Calu3 (cell line): ENCODE measurements around the gene RTTN. TPM values are rescaled to one million over a fixed set of nuclear protein-coding genes. Genes with fewer than 3 reads are reported as not detected.
"Not testable (repeated sequence)": the region's sequence is repeated elsewhere in the genome, so short reads cannot be mapped to it uniquely, and the experiment has no call there.

Source experiments
- BruUV-seq: library from RNA; stranded (reverse); fragments of 400-500 nt; replicated peaks from 2 replicates; lab custom pipeline; 2021; lab: Mats Ljungman, UMichigan
- CTCF ChIA-PET: fragments of 300-600 bp; sonication (Branson Sonifier 250); formaldehyde crosslinking; loops from one replicate; lab custom pipeline; 2022; ENCODE audit warnings: antibody characterized with exemption; lab: Charles Lee
- DNase-seq: peaks from one replicate; pipeline ENCODE4 v3.0.0; 2022
- H3K27ac Mint-ChIP-seq: one replicate; pipeline ENCODE4 v1.8.0; 2022; ENCODE audit warnings: mixed read lengths; ENCODE audit not compliant: unreplicated experiment
- H3K27me3 Mint-ChIP-seq: one replicate; pipeline ENCODE4 v1.8.0; 2022; ENCODE audit warnings: mixed read lengths; ENCODE audit not compliant: unreplicated experiment
- H3K36me3 Mint-ChIP-seq: one replicate; pipeline ENCODE4 v1.8.0; 2022; ENCODE audit warnings: mild to moderate bottlenecking, moderate library complexity, mixed read lengths; ENCODE audit not compliant: insufficient read depth, unreplicated experiment
- H3K4me1 Mint-ChIP-seq: one replicate; pipeline ENCODE4 v1.8.0; 2022; ENCODE audit warnings: mild to moderate bottlenecking, low read depth, mixed read lengths; ENCODE audit not compliant: unreplicated experiment
- H3K4me3 Mint-ChIP-seq: one replicate; pipeline ENCODE4 v1.8.0; 2022; ENCODE audit warnings: mild to moderate bottlenecking, low read depth, moderate library complexity, mixed read lengths; ENCODE audit not compliant: unreplicated experiment
- H3K9me3 Mint-ChIP-seq: one replicate; pipeline ENCODE4 v1.8.0; 2022; ENCODE audit warnings: low read depth, mixed read lengths; ENCODE audit not compliant: unreplicated experiment
- intact Hi-C: fragments of 100-400 bp; cut with micrococcal nuclease; formaldehyde crosslinking; loops from one replicate; pipeline ENCODE4 v1.10.0; 2022; ENCODE audit not compliant: unreplicated experiment
- total RNA-seq: library from RNA; stranded (reverse); gene quantifications from 2 replicates; pipeline ENCODE4 v1.2.3, GENCODE V29; 2022
- TF ChIP-seq, protein P1 (sequence below): fragments of 200-600 bp; IDR thresholded peaks from one replicate; pipeline ENCODE4 v1.8.0; 2022; ENCODE audit warnings: antibody characterized with exemption; ENCODE audit not compliant: unreplicated experiment

Gene RTTN
- total RNA-seq, 1 experiment from 2014 or later = 22.7 TPM

- H3K4me3 Mint-ChIP-seq = no peak overlapping the region
- no peaks in the 10 kb centered on the region for H3K27me3 Mint-ChIP-seq
- BruUV-seq = no TSS peak
- CTCF ChIA-PET = no interaction called here
- H3K9me3 Mint-ChIP-seq = peaks cover 5% of the 10 kb centered on the region
- no peak overlapping the region for H3K27ac Mint-ChIP-seq
- intact Hi-C loops = no loop called here
- TF ChIP-seq, protein P1, sequence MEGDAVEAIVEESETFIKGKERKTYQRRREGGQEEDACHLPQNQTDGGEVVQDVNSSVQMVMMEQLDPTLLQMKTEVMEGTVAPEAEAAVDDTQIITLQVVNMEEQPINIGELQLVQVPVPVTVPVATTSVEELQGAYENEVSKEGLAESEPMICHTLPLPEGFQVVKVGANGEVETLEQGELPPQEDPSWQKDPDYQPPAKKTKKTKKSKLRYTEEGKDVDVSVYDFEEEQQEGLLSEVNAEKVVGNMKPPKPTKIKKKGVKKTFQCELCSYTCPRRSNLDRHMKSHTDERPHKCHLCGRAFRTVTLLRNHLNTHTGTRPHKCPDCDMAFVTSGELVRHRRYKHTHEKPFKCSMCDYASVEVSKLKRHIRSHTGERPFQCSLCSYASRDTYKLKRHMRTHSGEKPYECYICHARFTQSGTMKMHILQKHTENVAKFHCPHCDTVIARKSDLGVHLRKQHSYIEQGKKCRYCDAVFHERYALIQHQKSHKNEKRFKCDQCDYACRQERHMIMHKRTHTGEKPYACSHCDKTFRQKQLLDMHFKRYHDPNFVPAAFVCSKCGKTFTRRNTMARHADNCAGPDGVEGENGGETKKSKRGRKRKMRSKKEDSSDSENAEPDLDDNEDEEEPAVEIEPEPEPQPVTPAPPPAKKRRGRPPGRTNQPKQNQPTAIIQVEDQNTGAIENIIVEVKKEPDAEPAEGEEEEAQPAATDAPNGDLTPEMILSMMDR = no peak
- H3K4me1 Mint-ChIP-seq = no peaks in the 10 kb centered on the region
- H3K36me3 Mint-ChIP-seq = no peaks in the 10 kb centered on the region
- DNase-seq = no peak
These were observed 92.0 kb downstream of the RTTN start for GRCh38 chr18:70113511-70113910.

GRCh38 chr18:70110678-70111077 is 94.8 kb downstream of the RTTN start:
- TF ChIP-seq, protein P1 = no peak
- DNase-seq = no peak
- CTCF ChIA-PET = no interaction called here
- no peaks in the 10 kb centered on the region for H3K27me3 Mint-ChIP-seq
- H3K4me3 Mint-ChIP-seq = no peak overlapping the region
- no peak overlapping the region for H3K27ac Mint-ChIP-seq
- intact Hi-C loops = no loop called here
- no TSS peak for BruUV-seq
- no peaks in the 10 kb centered on the region for H3K9me3 Mint-ChIP-seq
- no peaks in the 10 kb centered on the region for H3K36me3 Mint-ChIP-seq
- H3K4me1 Mint-ChIP-seq = no peaks in the 10 kb centered on the region

DNA sequence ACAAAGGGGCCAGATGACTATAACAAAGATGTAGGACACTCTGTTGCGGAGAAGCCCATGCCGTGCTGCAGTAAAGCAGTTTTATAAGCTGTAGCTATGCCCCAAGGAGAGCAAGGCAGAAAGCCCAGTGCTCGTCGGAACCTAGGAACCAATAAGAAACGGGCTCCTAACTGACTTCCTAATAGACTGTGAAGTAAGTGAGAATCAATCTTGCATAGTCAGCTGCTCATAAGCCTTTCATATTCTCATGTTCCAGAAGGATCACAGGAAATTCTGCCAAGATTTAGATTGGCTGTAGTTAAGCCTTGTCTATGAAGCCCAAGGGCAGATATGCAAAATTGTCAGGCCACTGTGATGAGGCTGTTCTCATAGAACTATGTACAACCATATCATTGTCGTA is 98.4 kb downstream of the RTTN start:
- peaks cover 7% of the 10 kb centered on the region for H3K9me3 Mint-ChIP-seq
- H3K4me1 Mint-ChIP-seq = no peaks in the 10 kb centered on the region
- CTCF ChIA-PET = no interaction called here
- no peak for DNase-seq
- no TSS peak for BruUV-seq
- peaks cover 5% of the 10 kb centered on the region for H3K36me3 Mint-ChIP-seq
- no peak overlapping the region for H3K27ac Mint-ChIP-seq
- H3K4me3 Mint-ChIP-seq = no peak overlapping the region
- intact Hi-C loops = no loop called here
- H3K27me3 Mint-ChIP-seq = no peaks in the 10 kb centered on the region
- TF ChIP-seq, protein P1 = no peak

GRCh38 chr18:70102854-70103253 is 102.6 kb downstream of the RTTN start:
- CTCF ChIA-PET, H3K27ac Mint-ChIP-seq, H3K27me3 Mint-ChIP-seq, H3K4me3 Mint-ChIP-seq, intact Hi-C loops, BruUV-seq, H3K4me1 Mint-ChIP-seq, DNase-seq, H3K36me3 Mint-ChIP-seq: not testable (repeated sequence)
- H3K9me3 Mint-ChIP-seq = peaks cover 17% of the 10 kb centered on the region

- no peak for DNase-seq
- BruUV-seq = no TSS peak
- no peak overlapping the region for H3K27ac Mint-ChIP-seq
- TF ChIP-seq, protein P1 = no peak
- peaks cover 4% of the 10 kb centered on the region for H3K9me3 Mint-ChIP-seq
- no peaks in the 10 kb centered on the region for H3K4me1 Mint-ChIP-seq
- no peak overlapping the region for H3K4me3 Mint-ChIP-seq
- CTCF ChIA-PET = no interaction called here
- intact Hi-C loops = no loop called here
- H3K36me3 Mint-ChIP-seq = no peaks in the 10 kb centered on the region
- H3K27me3 Mint-ChIP-seq = no peaks in the 10 kb centered on the region
These were observed 115.6 kb downstream of the RTTN start for GRCh38 chr18:70089858-70090257.
